ENCODE data around the gene FBXL15. TPM values are rescaled to one million over a fixed set of nuclear protein-coding genes. Genes with fewer than 3 reads are reported as not detected.
A peak's percentile ranks its signal among the peaks of the same experiment; 100 is the strongest.

FBXL15 gene
- total and polyA plus RNA-seq, 9 of the 15 experiments (the other 6 are each of a cell fraction or from before 2014, with no cell fraction given): 0.08 to 25.9 (median 3.5) TPM

GRCh38 chr10:102394079-102394800 lies 26.4 kb upstream of the FBXL15 start:
- intact Hi-C loops (cut with micrococcal nuclease) (loop anchor here (1.0 kb wide), 2 partner anchors 85 to 189 kb away; no protein-coding TSS in a partner anchor), in situ Hi-C loops (cut with MboI) (loop anchor here (25.0 kb wide), 1 partner anchor 193 kb away; no protein-coding TSS in a partner anchor)
- H2AFZ ChIP-seq (ENCODE audit: low read depth, low read length): peak overlapping the region; percentile 88
- H3K79me2 ChIP-seq (ENCODE audit: control insufficient read depth, insufficient read depth, low read length): peaks cover 7% of the 10 kb centered on the region; the same call in 1 of the 3 replicates
- H3K27ac ChIP-seq (ENCODE audit: extremely low read depth, low read depth, low read length): peak overlapping the region; percentile 66
- H3K27me3 ChIP-seq (ENCODE audit: control insufficient read depth in 2 of 2, insufficient read depth in 2 of 2, low read length in 2 of 2): no peaks in the 10 kb centered on the region
- H3K9me3 ChIP-seq (replicated peaks; ENCODE audit: control insufficient read depth, insufficient read depth, low read depth, low read length): no peaks in the 10 kb centered on the region
- ATAC-seq: peak; percentile 93
- peak overlapping the region; percentile 78 for H3K4me3 ChIP-seq
- H3K4me2 ChIP-seq (ENCODE audit: insufficient read depth, low read length): peak overlapping the region; percentile 99
- peak; percentile 87 to 93 (median 90) for DNase-seq (ENCODE audit: extremely low read depth in 1 of 4, low spot score in 3 of 4)
- WGBS (ENCODE audit: insufficient coverage, low coverage, missing lambda C conversion rate): under 1% methylated on average over 34 of the region's 71 CpGs
- FAIRE-seq: peak; percentile 84
- BruUV-seq (replicated peaks): no TSS peak
- H3K9ac ChIP-seq (ENCODE audit: insufficient read depth in 1 of 2, low read depth in 2 of 2, low read length in 2 of 2): peak overlapping the region; percentile 63 to 92; a peak in 3 of 4 replicates
- ChIA-PET POLR2A (interaction anchor here (0.6 to 1.9 kb wide), 3 partner anchors 28 to 227 kb away, joined by 3 to 6 read pairs (median 3); no protein-coding TSS in a partner anchor), CTCF (ENCODE audit: low intra/inter-chr PET ratio) (interaction anchor here (0.8 to 0.9 kb wide), 3 partner anchors 29 to 85 kb away, joined by 3 to 4 read pairs (median 3); no protein-coding TSS in a partner anchor)
- peaks cover 14 to 40% of the 10 kb centered on the region in 2 experiments; a peak in 4 of 5 replicates for H3K4me1 ChIP-seq (replicated peaks in 1 of 2; ENCODE audit: control insufficient read depth in 2 of 2, insufficient read depth in 2 of 2, low read length in 2 of 2)
- no peaks in the 10 kb centered on the region for H4K20me1 ChIP-seq (replicated peaks; ENCODE audit: control insufficient read depth, insufficient read depth, low read length)
- H3K9me1 ChIP-seq (ENCODE audit: control insufficient read depth, insufficient read depth, low read length): no peaks in the 10 kb centered on the region
- peaks cover 12% of the 10 kb centered on the region; the same call in 1 of the 3 replicates for H3K36me3 ChIP-seq (ENCODE audit: control insufficient read depth, insufficient read depth, low read length)
- no peak for TF ChIP-seq PRPF4 (IDR thresholded peaks at IDR 0.05; ENCODE audit: insufficient read depth, low read depth, low read length, poor library complexity, severe bottlenecking)
- TF ChIP-seq HIVEP1 (CRISPR knock-in tag; IDR thresholded peaks at IDR 0.05): peak; percentile 97
- peak in 1 of 2 experiments; percentile 82; a peak in 2 of 4 replicates for TF ChIP-seq SIN3A (IDR thresholded peaks at IDR 0.05; ENCODE audit: borderline replicate concordance in 2 of 2, control insufficient read depth in 1 of 2, low read depth in 2 of 2, low read length in 2 of 2)
- TF ChIP-seq ARID1B (IDR thresholded peaks at IDR 0.05): no peak; the same call in 1 of the 2 replicates
- TF ChIP-seq ZNF3 (CRISPR knock-in tag; IDR thresholded peaks at IDR 0.05): no peak
- no peak for TF ChIP-seq HOMEZ (CRISPR knock-in tag; IDR thresholded peaks at IDR 0.05)
- no peak for TF ChIP-seq ZNF79 (CRISPR knock-in tag; IDR thresholded peaks at IDR 0.05; ENCODE audit: low read depth)
- TF ChIP-seq ZNF511 (CRISPR knock-in tag; IDR thresholded peaks at IDR 0.05): no peak
- TF ChIP-seq CREB3L1 (IDR thresholded peaks at IDR 0.05; ENCODE audit: borderline replicate concordance, low read depth): no peak; the same call in 1 of the 2 replicates
- no peak for TF ChIP-seq SRSF7 (optimal IDR thresholded peaks at IDR 0.05; ENCODE audit: low read depth, low read length)
- TF ChIP-seq ARNT (IDR thresholded peaks at IDR 0.05): no peak
- TF ChIP-seq RB1 (IDR thresholded peaks at IDR 0.05; ENCODE audit: low read depth): peak; percentile 57
- TF ChIP-seq RFX7 (CRISPR knock-in tag; IDR thresholded peaks at IDR 0.05): no peak
- no peak for TF ChIP-seq PHB (CRISPR knock-in tag; IDR thresholded peaks at IDR 0.05)
- 0 out of 2 replicates have a peak, but pooled peaks have one; percentile 37 for TF ChIP-seq FOXM1 (IDR thresholded peaks at IDR 0.05; ENCODE audit: low read depth)
- no peak for TF ChIP-seq FOXM1 (CRISPR knock-in tag; IDR thresholded peaks at IDR 0.05; ENCODE audit: low read depth)
- TF ChIP-seq, protein P1, sequence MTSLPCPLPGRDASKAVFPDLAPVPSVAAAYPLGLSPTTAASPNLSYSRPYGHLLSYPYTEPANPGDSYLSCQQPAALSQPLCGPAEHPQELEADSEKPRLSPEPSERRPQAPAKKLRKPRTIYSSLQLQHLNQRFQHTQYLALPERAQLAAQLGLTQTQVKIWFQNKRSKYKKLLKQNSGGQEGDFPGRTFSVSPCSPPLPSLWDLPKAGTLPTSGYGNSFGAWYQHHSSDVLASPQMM (CRISPR knock-in tag; IDR thresholded peaks at IDR 0.05): no peak
- TF ChIP-seq POLR2A (conservative IDR thresholded peaks at IDR 0.05): peak; percentile 59; the same call in 1 of the 2 replicates
- no peak for TF ChIP-seq ZNF384 (IDR thresholded peaks at IDR 0.05; ENCODE audit: low read depth, low read length)
